NCI-H748 (cell line): ENCODE results near the gene POC1A.
"Not testable (repeated sequence)": the region's sequence is repeated elsewhere in the genome, so short reads cannot be mapped to it uniquely, and the experiment has no call there.

Experiments used
- DNase-seq: peaks from one replicate; lab custom pipeline; 2025; ENCODE audit not compliant: unreplicated experiment; lab: John Stamatoyannopoulos, UW

The POC1A gene

DNA sequence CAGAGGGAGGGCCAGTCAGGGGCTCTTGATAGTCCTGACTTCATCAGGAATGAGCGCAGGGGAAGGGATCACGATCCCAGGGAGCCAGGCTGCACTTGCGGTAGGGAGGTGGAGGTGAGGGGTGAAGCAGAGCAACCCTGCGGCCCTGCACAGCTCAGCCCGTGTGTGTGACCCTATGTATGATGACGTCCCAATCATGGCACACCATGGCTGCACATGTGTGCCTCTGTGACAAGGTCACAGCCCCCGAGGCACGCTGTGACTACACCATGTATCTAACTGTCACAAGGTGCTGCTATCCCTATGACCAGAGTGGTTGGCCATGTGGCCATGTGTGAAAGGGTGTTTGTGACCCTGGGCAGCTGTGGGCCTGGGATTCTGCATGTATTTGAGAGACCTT, 30.5 kb upstream of the POC1A start:
- DNase-seq: no peak

- no peak for DNase-seq
Observed at GRCh38 chr3:52183786-52184445, 29.7 kb upstream of the POC1A start.

- no peak for DNase-seq
Observed at GRCh38 chr3:52182691-52183090, 28.5 kb upstream of the POC1A start.

DNA sequence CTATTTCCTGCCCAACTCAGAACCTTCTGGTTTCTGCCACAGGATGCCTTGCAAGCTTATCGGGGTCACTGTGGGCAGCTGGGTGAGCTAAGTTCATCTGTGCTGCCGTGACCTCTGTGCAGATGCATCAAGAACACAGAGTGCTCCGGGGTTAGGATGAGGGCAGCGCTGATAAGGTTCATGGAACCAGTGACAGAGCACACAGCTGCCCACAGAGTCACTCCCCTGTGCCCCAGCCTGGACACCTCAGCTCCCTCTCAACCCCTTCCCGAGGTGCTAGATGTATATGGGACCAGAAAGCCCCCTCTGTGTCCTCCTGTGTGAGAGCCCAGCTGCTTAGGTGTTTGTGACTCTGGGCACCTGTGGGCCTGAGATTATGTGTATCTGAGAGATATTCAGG, 28.0 kb upstream of the POC1A start:
- DNase-seq: no peak

DNA sequence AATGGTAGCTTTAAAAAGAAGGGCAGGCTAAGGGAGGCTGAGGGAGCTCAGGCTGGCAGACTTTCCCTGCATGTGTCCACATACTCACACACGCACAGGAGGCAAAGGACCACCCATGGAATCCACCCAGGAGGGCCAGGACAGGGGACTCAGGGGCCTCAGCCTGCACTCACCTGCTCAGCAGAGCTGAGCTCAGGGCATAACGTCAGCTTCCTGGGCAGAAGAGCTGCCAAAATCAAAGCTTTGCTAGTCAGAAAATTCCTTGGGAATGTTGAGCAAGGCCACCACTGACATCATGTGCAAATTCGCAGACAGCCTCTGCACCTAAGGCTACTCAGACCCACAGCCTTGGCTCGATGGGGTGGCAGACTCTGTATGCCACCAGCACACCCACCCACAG, 27.3 kb upstream of the POC1A start:
- no peak for DNase-seq

DNA sequence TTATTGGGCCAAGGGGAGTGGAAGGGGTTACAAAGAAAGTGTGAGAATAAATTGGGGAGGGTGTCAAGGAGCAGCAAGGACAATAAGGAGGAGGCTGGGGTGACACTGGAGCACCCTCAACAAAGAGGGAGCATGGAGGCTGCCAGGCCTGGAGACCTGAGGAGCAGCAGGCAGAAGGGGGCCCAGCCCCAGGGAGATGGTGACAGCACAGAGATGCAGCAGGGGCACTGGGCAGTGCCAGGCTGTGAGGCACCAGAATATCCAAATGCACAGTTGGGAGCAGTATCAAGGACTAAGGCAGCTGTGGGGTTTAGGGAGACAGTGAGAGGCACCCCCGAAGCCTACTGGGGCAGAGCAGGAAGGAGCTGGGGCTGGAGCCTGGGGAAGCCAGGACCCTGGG, 24.3 kb upstream of the POC1A start:
- no peak for DNase-seq

- DNase-seq: not testable (repeated sequence)
Observed at GRCh38 chr3:52178126-52178525, 23.9 kb upstream of the POC1A start.

DNA sequence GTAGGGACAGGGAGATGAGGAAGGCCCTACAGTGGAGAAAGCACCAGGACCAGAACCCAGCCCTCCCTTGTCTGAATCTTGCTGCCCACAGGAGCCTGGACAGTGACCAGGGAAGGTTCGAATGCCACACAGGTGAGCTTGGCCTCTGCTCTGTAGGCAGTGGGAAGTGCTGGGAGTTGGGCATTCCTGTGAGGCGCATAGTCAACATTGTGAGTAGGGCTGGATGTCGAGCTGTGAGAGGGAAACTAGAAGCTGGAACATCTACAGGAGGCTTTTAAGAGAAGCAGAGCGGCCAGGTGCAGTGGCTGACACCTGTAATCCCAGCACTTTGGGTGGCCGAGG, 23.4 kb upstream of the POC1A start:
- no peak for DNase-seq

GRCh38 chr3:52176951-52177700, 22.9 kb upstream of the POC1A start:
- DNase-seq: peak; percentile 24

DNA sequence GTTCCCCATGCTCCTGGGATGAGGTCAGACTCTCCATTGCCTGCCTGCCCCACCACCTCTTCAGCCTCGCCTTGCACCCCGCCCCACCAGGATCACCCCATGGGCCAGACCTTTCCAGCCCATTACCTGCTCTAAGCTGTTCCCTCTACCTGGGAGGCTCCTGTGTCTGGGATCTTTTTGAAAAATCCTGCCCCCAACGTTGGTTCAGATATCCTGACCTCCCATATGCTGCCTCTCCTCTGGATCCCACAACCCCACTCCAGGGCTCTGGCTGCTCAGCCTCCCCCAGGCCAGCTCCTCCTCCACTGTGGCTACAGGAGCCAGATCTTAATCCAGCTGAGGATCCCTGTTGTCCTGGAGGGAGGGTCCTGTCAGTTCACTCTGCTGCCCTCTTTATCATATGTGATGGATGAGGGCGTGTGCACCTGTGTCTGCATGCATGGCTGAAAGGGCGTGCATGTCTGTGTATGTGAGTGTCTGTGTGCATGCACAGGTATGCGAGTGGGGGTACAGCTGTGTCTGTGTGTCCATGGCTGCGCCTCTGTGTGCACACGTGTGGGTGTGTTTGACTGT, 22.0 kb upstream of the POC1A start:
- DNase-seq: no peak

DNA sequence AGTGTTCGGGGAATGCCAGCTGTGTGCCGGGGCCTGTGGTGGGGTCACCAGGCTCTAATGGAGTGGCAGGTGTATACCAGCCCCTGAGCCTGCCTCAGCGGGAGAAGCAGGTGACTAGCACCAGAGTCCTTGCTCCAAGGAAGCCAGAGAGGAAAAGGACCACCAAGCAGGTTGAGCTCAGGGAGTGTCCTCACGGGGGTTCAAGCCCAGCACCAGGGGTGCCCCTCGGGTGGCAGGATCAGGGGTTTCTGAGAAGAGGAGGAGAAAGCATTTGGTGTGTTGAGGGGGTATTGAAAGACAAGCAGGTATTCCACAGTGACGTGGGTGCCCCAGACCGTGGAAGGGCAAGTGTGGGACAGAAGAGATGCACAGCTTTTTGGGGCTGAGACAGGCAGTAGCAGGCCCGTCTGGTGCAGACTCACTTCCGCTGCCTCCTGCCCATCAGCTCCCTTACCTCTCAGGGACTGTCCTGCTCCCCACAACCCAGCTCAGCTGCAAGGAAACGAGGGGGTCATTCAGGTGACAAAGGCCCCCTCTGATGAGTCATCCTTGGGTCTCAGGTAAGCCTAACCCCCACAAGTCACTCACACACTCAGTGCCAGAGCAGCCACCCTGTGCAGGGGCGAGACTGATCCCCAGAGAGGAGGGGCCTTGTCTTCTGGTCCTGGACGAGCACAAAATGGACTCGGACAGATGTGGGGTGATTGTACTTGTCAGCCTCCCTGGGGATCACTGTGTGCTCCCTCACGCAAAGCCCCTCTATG, 21.4 kb upstream of the POC1A start:
- no peak for DNase-seq

GRCh38 chr3:52174896-52175295, 20.7 kb upstream of the POC1A start:
- no peak for DNase-seq

DNA sequence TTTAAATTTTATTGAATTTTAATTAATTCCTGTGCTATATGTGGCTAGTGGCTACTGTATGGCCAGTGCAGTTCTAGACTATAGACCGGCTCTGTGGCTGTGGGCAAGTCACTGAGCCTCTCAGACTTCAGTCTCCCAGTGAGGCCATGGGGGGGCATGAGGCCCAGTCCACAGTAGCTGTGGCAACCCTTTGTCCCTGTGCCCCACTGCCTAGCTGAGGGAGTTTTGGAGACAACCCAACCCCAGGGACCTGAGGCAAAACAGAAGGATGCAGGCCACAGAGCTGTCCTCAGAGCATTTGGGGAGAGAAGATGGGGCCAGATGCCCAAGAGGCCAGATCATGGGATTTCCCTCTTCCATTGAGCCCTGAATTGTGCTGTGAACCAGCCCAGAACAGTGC, 18.9 kb upstream of the POC1A start:
- no peak for DNase-seq

GRCh38 chr3:52172262-52172757, 18.1 kb upstream of the POC1A start:
- DNase-seq: no peak

- no peak for DNase-seq
Observed at GRCh38 chr3:52171514-52172261, 17.5 kb upstream of the POC1A start.

GRCh38 chr3:52170217-52170616, 16.0 kb upstream of the POC1A start:
- DNase-seq: not testable (repeated sequence)

GRCh38 chr3:52167240-52167639, 13.0 kb upstream of the POC1A start:
- DNase-seq: no peak

GRCh38 chr3:52162250-52162872, 8.1 kb upstream of the POC1A start:
- DNase-seq: no peak

DNA sequence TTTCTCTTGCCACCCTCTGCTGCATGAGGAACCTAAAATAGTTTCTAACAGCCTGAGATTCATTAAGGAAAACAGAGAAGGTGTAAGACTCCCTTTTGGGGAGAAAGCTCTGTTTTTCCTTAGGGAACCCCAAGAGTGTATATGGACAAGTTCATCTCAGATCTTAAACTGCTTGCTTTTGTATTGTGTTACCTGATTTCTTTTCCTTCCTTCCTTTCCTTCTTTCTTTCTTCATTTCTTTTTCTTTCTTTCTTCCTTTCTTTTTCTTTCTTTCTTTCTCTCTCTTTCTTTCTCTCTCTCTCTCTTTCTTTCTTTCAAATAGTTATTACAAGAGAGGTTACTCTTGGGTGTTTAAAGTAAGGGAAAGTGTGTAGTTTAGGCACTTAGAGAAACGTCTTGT, 5.3 kb upstream of the POC1A start:
- DNase-seq: no peak

- DNase-seq: no peak
Observed at GRCh38 chr3:52155912-52156311, 1.7 kb upstream of the POC1A start.
